WTC11 (cell line): ENCODE results near the gene SLC4A11. TPM values are rescaled to one million over a fixed set of nuclear protein-coding genes. Genes with fewer than 3 reads are reported as not detected.
A peak's percentile ranks its signal among the peaks of the same experiment; 100 is the strongest.
"Not testable (repeated sequence)": the region's sequence is repeated elsewhere in the genome, so short reads cannot be mapped to it uniquely, and the experiment has no call there.

Experiments
- ATAC-seq: fragments of 200-7000 bp; cut with Tn5 transposase; 2 replicates; pipeline ENCODE4 v1.10.0; 2021; ENCODE audit warnings: mild to moderate bottlenecking, moderate library complexity
- CTCF ChIA-PET: fragments of 300-600 bp; sonication (Branson Sonifier 250); formaldehyde crosslinking; loops from one replicate; lab custom pipeline; 2021; ENCODE audit warnings: antibody characterized with exemption; lab: Charles Lee
- POLR2A ChIA-PET: fragments of 350-600 bp; sonication (Branson Sonifier 250); formaldehyde crosslinking; loops from one replicate; lab custom pipeline; 2021; ENCODE audit warnings: antibody characterized with exemption; lab: Charles Lee
- DNase-seq: peaks from one replicate; pipeline ENCODE4 v3.0.0; 2021; ENCODE audit warnings: low spot score
- H3K27ac Mint-ChIP-seq: 2 replicates; pipeline ENCODE4 v1.8.0; 2021; ENCODE audit warnings: mixed read lengths
- H3K27me3 Mint-ChIP-seq: 2 replicates; pipeline ENCODE4 v1.8.0; 2021; ENCODE audit warnings: low read depth, mild to moderate bottlenecking, moderate library complexity, mixed read lengths
- H3K36me3 Mint-ChIP-seq: 2 replicates; pipeline ENCODE4 v1.8.0; 2021; ENCODE audit warnings: mixed read lengths
- H3K4me1 Mint-ChIP-seq: 2 replicates; pipeline ENCODE4 v1.8.0; 2022; ENCODE audit warnings: mixed read lengths
- H3K4me3 Mint-ChIP-seq: 2 replicates; pipeline ENCODE4 v1.8.0; 2021; ENCODE audit warnings: mild to moderate bottlenecking, moderate library complexity, mixed read lengths
- H3K9me3 Mint-ChIP-seq: 2 replicates; pipeline ENCODE4 v1.8.0; 2021; ENCODE audit warnings: mixed read lengths
- EMX1 ChIP-seq: fragments of 250-450 bp; sonication (Bioruptor Pico); IDR thresholded peaks from 2 replicates; pipeline ENCODE4 v1.8.0; 2021; ENCODE audit warnings: mild to moderate bottlenecking
- GABPB1 ChIP-seq: sonication (generic); formaldehyde crosslinking; IDR thresholded peaks from 2 replicates; pipeline ENCODE4 v1.8.1; 2023; ENCODE audit warnings: mild to moderate bottlenecking, missing genetic modification reagents
- GRHL2 ChIP-seq: fragments of 250-450 bp; sonication (Bioruptor Pico); IDR thresholded peaks from 2 replicates; pipeline ENCODE4 v1.8.0; 2022; ENCODE audit warnings: mild to moderate bottlenecking, moderate library complexity; ENCODE audit not compliant: insufficient replicate concordance, severe bottlenecking
- HMGA2 ChIP-seq: fragments of 250-450 bp; sonication (Bioruptor Pico); IDR thresholded peaks from 2 replicates; pipeline ENCODE4 v1.4.0; 2021; ENCODE audit warnings: mild to moderate bottlenecking, moderate library complexity
- JAZF1 ChIP-seq: fragments of 250-450 bp; sonication (Bioruptor Pico); IDR thresholded peaks from 2 replicates; pipeline ENCODE4 v1.9.0; 2021; ENCODE audit warnings: moderate library complexity, mild to moderate bottlenecking, inconsistent platforms
- NFATC4 ChIP-seq: fragments of 250-450 bp; sonication (Bioruptor Pico); IDR thresholded peaks from 2 replicates; pipeline ENCODE4 v1.9.0; 2021; ENCODE audit warnings: mild to moderate bottlenecking
- NFYB ChIP-seq: sonication (generic); formaldehyde crosslinking; conservative IDR thresholded peaks from 2 replicates; pipeline ENCODE4 v1.8.0; 2022; ENCODE audit warnings: low read depth, missing genetic modification reagents
- SMAD4 ChIP-seq: sonication (generic); formaldehyde crosslinking; IDR thresholded peaks from 2 replicates; pipeline ENCODE4 v1.8.0; 2022; ENCODE audit warnings: mild to moderate bottlenecking, missing genetic modification reagents
- TCF7 ChIP-seq: sonication (generic); formaldehyde crosslinking; IDR thresholded peaks from 2 replicates; pipeline ENCODE4 v1.8.0; 2022; ENCODE audit warnings: mild to moderate bottlenecking, low read depth, missing genetic modification reagents, moderate library complexity
- total RNA-seq: library from RNA; stranded (reverse); gene quantifications from 3 replicates; pipeline ENCODE4 v1.2.3, GENCODE V29; 2021
- TF ChIP-seq, protein P1 (sequence below): sonication (generic); formaldehyde crosslinking; IDR thresholded peaks from 2 replicates; pipeline ENCODE4 v1.8.0; 2022; ENCODE audit warnings: mild to moderate bottlenecking, missing genetic modification reagents
- TF ChIP-seq, protein P2 (sequence below): fragments of 250-450 bp; sonication (Bioruptor Pico); IDR thresholded peaks from 2 replicates; pipeline ENCODE4 v1.9.0; 2021; ENCODE audit warnings: mild to moderate bottlenecking
- TF ChIP-seq, protein P3 (sequence below): sonication (generic); formaldehyde crosslinking; IDR thresholded peaks from 2 replicates; pipeline ENCODE4 v1.8.0; 2022; ENCODE audit warnings: mild to moderate bottlenecking, missing genetic modification reagents
- TF ChIP-seq, protein P4 (sequence below): sonication (generic); formaldehyde crosslinking; IDR thresholded peaks from 2 replicates; pipeline ENCODE4 v1.8.1; 2023; ENCODE audit warnings: mild to moderate bottlenecking, missing genetic modification reagents, borderline replicate concordance
- TF ChIP-seq, protein P5 (sequence below): fragments of 250-450 bp; sonication (Bioruptor Pico); conservative IDR thresholded peaks from 2 replicates; pipeline ENCODE4 v1.9.0; 2021; ENCODE audit warnings: mild to moderate bottlenecking
- TF ChIP-seq, protein P6 (sequence below): sonication (generic); formaldehyde crosslinking; IDR thresholded peaks from 2 replicates; pipeline ENCODE4 v1.8.1; 2022; ENCODE audit warnings: low read depth, missing genetic modification reagents, borderline replicate concordance

The SLC4A11 gene
- total RNA-seq, 1 experiment from 2014 or later = 39.5 TPM

DNA sequence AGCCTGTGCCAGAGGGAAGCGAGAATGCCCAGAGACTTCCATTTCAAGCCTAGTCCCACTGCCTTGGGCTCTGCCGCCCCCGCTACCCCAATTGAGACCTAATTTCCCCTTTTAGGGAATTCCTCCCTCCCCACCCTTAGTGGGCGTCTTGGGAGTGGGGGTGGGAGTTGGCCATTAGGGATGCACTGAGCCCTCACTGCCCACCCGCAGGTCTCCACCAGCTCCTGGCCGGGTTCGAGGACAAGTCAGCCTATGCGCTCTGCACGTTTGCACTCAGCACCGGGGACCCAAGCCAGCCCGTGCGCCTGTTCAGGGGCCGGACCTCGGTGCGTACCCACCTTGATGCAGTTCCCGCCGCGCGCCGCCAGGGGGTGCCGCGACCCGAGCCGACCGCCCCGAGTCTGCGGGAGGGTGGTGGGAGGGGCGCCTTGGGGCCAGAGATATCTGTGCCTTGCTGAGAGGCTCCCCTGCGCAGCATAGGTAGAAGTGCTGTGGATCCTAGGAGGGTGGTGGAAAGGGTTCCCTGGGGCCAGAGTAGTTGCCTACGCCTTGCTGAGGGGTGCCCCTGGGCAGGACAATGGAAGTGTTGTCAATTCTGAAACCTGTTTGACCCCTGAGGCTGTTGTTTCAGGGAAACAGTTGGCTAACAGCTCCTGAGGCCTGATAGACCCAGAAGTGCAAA lies 20.5 kb downstream of the SLC4A11 start (continued):
- TF ChIP-seq, protein P1, sequence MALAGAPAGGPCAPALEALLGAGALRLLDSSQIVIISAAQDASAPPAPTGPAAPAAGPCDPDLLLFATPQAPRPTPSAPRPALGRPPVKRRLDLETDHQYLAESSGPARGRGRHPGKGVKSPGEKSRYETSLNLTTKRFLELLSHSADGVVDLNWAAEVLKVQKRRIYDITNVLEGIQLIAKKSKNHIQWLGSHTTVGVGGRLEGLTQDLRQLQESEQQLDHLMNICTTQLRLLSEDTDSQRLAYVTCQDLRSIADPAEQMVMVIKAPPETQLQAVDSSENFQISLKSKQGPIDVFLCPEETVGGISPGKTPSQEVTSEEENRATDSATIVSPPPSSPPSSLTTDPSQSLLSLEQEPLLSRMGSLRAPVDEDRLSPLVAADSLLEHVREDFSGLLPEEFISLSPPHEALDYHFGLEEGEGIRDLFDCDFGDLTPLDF = no peak
- TF ChIP-seq, protein P2, sequence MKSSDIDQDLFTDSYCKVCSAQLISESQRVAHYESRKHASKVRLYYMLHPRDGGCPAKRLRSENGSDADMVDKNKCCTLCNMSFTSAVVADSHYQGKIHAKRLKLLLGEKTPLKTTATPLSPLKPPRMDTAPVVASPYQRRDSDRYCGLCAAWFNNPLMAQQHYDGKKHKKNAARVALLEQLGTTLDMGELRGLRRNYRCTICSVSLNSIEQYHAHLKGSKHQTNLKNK (CRISPR knock-in tag) = no peak
- TF ChIP-seq TCF7 (CRISPR knock-in tag) (no peak), GABPB1 (CRISPR knock-in tag) (peak; percentile 64), EMX1 (CRISPR knock-in tag) (no peak), JAZF1 (CRISPR knock-in tag) (no peak), GRHL2 (no peak), HMGA2 (CRISPR knock-in tag) (no peak), NFYB (CRISPR knock-in tag) (no peak), NFATC4 (no peak), SMAD4 (CRISPR knock-in tag) (no peak)
- TF ChIP-seq, protein P3, sequence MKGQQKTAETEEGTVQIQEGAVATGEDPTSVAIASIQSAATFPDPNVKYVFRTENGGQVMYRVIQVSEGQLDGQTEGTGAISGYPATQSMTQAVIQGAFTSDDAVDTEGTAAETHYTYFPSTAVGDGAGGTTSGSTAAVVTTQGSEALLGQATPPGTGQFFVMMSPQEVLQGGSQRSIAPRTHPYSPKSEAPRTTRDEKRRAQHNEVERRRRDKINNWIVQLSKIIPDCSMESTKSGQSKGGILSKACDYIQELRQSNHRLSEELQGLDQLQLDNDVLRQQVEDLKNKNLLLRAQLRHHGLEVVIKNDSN = no peak
- TF ChIP-seq, protein P4, sequence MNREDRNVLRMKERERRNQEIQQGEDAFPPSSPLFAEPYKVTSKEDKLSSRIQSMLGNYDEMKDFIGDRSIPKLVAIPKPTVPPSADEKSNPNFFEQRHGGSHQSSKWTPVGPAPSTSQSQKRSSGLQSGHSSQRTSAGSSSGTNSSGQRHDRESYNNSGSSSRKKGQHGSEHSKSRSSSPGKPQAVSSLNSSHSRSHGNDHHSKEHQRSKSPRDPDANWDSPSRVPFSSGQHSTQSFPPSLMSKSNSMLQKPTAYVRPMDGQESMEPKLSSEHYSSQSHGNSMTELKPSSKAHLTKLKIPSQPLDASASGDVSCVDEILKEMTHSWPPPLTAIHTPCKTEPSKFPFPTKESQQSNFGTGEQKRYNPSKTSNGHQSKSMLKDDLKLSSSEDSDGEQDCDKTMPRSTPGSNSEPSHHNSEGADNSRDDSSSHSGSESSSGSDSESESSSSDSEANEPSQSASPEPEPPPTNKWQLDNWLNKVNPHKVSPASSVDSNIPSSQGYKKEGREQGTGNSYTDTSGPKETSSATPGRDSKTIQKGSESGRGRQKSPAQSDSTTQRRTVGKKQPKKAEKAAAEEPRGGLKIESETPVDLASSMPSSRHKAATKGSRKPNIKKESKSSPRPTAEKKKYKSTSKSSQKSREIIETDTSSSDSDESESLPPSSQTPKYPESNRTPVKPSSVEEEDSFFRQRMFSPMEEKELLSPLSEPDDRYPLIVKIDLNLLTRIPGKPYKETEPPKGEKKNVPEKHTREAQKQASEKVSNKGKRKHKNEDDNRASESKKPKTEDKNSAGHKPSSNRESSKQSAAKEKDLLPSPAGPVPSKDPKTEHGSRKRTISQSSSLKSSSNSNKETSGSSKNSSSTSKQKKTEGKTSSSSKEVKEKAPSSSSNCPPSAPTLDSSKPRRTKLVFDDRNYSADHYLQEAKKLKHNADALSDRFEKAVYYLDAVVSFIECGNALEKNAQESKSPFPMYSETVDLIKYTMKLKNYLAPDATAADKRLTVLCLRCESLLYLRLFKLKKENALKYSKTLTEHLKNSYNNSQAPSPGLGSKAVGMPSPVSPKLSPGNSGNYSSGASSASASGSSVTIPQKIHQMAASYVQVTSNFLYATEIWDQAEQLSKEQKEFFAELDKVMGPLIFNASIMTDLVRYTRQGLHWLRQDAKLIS = 0 out of 2 replicates have a peak, but pooled peaks have one; percentile 50
- TF ChIP-seq, protein P5, sequence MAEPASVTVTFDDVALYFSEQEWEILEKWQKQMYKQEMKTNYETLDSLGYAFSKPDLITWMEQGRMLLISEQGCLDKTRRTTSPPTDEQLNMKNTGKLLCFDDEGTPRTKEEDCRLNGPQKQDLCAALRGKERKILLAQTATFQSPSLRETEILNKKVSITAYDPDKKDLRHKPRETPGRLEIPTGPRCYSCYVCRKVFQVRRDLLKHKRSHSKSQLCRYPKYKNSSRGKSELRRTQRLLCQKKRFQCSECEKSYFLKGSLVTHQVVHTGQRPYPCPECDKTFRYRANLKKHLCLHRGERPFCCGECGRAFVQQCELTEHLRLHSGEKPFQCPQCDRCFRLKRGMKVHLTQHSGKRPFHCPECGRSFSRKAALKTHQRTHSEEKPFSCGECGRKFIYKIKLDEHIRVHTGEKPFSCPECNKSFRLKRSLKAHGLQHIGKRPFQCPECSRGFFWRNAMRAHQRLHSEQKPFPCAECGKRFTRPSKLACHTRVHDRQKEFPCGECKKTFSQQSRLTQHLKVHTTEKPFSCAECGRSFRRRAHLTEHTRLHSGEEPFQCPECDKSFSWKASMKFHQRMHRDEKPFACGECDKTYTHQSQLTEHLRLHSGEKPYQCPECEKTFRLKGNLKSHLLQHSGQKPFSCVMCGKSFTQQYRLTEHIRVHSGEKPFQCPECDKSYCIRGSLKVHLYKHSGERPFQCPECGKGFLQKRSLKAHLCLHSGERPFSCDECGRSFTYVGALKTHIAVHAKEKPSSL = no peak
- TF ChIP-seq, protein P6, sequence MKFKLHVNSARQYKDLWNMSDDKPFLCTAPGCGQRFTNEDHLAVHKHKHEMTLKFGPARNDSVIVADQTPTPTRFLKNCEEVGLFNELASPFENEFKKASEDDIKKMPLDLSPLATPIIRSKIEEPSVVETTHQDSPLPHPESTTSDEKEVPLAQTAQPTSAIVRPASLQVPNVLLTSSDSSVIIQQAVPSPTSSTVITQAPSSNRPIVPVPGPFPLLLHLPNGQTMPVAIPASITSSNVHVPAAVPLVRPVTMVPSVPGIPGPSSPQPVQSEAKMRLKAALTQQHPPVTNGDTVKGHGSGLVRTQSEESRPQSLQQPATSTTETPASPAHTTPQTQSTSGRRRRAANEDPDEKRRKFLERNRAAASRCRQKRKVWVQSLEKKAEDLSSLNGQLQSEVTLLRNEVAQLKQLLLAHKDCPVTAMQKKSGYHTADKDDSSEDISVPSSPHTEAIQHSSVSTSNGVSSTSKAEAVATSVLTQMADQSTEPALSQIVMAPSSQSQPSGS (CRISPR knock-in tag) = no peak

DNA sequence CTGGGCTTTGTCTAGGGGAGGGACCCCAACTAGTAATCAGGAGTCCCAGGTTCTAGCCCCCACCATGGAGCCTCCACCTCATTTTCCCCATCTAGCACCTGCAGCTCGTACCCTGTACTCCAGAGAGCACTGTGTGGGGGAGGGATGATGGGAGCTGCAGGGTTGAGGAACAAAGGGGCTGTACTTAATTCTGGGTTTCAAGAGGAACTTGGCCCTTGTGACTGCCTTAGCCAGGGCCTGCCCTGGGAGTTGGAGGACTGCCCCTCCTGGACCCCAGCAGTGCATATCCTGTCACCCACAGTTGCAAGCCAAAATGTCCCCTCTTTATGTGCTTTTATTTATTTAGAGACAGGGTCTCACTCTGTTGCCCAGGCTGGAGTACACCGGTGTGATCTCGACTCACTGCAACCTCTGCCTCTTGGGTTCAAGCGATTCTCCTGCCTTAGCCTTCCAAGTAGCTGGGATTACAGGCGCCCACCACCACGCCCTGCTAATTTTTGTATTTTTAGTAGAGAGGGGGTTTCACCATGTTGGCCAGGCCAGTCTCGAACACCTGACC lies 23.6 kb downstream of the SLC4A11 start:
- H3K9me3 Mint-ChIP-seq, DNase-seq, H3K27me3 Mint-ChIP-seq, H3K4me1 Mint-ChIP-seq, H3K27ac Mint-ChIP-seq, H3K4me3 Mint-ChIP-seq, POLR2A ChIA-PET, ATAC-seq: not testable (repeated sequence)
- H3K36me3 Mint-ChIP-seq = peaks cover 18% of the 10 kb centered on the region
- CTCF ChIA-PET = interaction anchor here (1.1 kb wide), 1 partner anchor 33 kb away, joined by 3 read pairs; no protein-coding TSS in a partner anchor
